Fibroblast of skin of left quadriceps (primary cell): Measurements from ENCODE around the gene DPYSL3.
"Not testable (repeated sequence)": the region's sequence is repeated elsewhere in the genome, so short reads cannot be mapped to it uniquely, and the experiment has no call there.

Experiments
- DNase-seq, 2 experiments: peaks; one replicate each; pipeline ENCODE4 v3.0.0-alpha.2; 2013; ENCODE audit warnings: low read depth in 2 of 2

The DPYSL3 gene

GRCh38 chr5:147509710-147510651 is at the start of gene DPYSL3:
Gene DPYSL3, minus strand, starts transcription at chr5:147510068. Its CDS starts 210 bp downstream, at chr5:147509858.
- DNase-seq = no peak

GRCh38 chr5:147558826-147559225 is 49.0 kb upstream of the DPYSL3 start:
- DNase-seq = peak in 1 of 2 experiments; percentile 57

DNA sequence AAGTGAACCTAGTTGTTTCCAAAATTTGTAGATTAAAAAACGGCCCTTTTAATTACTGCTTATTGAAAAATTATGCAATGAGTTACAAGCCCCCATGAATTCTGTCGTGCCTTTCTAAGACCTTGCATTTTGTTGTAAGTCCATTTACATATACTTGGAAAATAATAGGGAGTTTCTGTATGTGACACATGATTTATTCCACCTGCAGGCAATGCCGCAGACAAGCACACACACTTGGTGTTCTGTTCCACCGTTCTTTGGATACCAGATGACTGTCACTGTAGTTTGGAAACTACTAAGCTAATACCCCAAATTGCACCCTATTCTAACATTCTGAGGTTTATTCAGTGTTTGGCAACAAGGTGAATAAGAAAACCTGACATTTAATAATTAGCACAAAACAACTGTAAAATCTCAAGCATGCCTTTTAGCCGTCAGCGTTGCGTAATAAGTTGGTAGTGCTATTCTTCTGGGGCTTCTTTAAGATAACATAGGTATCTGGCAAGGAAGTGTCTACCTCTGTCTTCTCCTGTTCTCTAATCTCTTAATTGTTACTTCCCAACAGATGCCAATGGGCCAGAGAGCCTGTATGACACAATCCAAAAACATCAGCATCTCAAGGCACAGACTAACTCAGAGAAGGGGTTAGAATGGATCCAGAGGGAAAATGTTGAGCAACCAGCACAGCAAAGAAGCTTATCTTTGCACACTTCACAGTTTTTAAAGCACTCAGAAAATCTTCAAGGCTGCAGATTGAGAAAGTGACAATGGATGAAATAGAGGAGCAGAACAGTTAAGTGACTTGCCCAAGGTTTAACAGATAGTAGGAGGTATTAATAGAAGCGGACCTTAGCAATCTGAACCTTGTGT is 48.2 kb upstream of the DPYSL3 start:
- DNase-seq = no peak

GRCh38 chr5:147555176-147555575 is 45.3 kb upstream of the DPYSL3 start:
- no peak for DNase-seq

- DNase-seq = peak; percentile 82 to 88
Measured at GRCh38 chr5:147554261-147554817, 44.5 kb upstream of the DPYSL3 start.

DNA sequence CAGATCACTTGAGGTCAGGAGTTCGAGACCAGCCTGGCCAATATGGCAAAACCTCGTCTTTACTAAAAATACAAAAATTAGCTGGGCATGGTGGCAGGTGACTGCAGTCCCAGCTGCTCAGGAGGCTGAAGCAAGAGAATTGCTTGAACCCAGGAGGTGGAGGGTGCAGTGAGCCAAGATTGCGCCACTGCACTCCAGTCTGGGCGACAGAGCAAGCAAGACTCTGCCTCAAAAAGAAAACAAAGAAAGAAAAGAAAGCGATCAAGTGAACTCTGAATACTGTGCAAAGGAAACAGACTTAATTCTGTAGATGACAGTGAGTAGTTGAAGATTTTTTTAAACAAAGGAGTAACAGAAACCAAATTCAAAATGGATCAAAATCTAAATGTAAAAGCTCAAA is 43.9 kb upstream of the DPYSL3 start:
- DNase-seq = not testable (repeated sequence)

DNA sequence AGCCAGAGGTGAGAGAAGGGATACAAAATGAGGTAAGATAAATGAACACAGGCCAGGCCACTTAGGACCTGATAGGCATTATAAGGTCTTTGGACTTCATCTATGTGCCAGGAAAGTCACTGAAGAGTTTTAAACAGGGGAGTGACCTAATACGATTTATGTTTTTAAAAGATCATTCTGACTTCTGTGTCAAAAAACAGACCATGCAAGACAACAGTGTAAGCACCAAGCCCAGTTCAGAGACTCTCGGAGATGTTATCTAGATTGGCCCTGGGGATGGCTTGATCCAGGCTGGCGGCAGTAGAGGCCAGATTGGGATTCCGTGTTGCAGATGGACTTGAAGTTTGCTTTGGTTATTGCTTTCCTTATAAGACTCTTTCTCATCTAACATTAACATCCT is 43.0 kb upstream of the DPYSL3 start:
- DNase-seq = no peak

DNA sequence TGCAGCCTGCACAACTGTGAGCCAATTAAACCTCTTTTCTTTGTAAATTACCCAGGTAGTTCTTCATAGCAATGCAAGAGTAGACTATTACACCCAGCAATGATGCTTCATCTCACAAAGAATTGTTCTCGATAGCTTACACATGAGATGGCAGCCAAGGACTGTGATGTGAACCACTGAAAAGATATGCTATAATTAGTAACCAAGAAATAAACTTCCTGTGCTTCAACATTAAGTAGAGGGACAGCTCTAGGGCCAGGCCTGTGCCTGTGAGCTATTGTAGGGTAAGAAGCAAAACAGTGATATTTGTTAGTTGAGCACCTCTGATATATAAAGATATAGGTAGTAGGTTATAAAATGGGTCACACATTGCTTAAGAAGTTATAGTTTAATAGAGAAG is 41.8 kb upstream of the DPYSL3 start:
- DNase-seq = no peak

DNA sequence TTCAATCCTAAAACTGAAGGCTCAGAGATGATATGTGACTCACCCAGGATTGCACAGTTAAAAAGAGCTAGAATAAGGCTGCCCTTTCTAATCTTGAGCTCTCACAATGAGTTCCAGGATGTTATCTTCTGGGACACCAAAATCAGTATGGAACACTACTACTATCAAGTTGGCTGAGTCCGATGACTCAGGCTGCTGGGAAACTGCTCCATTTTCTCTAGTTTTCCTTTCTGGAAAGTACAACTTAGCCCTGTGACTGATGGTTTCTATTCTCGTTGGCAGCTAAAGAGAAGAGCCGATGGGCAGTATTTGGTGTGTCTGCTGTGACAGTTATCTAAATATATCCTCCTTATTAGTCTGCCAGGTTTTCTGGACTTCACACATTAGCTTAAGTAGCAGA is 37.9 kb upstream of the DPYSL3 start:
- DNase-seq = no peak

DNA sequence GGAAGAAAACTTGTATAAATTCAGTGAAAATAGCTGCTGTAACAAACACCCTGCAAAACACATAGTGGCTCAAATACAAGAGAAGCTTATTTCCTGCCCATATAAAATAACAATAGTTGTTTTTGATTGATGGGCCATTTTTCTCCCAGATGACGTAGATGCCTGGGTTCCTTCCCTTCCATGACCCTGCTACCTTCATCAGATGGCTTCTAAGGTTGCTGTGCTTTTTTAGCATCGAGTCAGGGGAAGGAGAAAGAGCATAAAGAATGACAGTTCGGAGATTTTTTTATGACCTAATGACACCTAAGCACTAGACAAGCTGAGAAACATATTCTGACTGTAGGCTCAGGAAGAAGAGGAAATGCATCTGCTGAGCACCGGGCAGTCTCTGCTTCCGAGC is 34.7 kb upstream of the DPYSL3 start:
- DNase-seq = no peak

GRCh38 chr5:147539053-147539452 is 29.2 kb upstream of the DPYSL3 start:
- no peak for DNase-seq

DNA sequence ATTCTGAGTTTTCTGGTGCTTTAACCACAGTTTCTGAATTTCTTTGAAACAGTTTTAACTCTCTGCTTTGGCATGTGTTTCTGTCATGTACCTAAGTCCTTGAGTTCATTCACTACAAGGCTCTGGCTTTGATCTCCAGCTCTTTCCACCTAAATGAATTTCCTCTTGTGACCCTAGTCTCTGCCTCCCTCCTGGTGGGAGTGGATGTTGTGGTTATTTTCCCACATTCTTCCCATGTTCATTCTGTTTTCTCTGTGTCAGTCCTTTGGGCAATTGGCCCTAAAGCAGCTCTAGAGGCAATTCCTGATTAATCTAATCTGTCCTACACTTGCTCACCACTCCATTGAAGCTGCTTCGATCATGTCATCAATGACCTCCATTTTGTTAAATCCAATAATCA is 28.4 kb upstream of the DPYSL3 start:
- DNase-seq = no peak

- DNase-seq = peak; percentile 63 to 70
Measured at GRCh38 chr5:147534172-147534951, 24.5 kb upstream of the DPYSL3 start.

DNA sequence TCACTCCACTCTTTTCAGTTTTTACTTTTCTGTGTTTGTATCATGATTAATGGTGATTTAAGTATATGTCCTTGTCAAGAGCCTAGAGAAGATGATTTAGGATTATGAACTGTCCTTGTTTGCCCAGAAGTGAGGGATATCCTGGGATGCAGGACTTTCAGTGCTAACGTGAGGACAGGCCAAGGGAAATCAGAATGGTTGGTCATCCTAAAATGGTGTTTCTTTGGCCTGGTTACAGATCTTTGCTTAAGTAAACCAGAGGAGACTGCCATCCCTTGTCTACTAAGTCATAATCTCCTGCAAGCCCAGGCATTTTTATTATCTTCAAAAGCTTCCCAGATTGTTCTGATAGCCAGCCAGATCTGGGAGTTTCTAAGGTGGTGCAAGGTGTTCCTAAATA is 22.3 kb upstream of the DPYSL3 start:
- DNase-seq = no peak

- peak in 1 of 2 experiments; percentile 53 for DNase-seq
Measured at GRCh38 chr5:147530530-147531389, 20.9 kb upstream of the DPYSL3 start.

- no peak for DNase-seq
Measured at GRCh38 chr5:147523069-147523468, 13.2 kb upstream of the DPYSL3 start.

- no peak for DNase-seq
Measured at GRCh38 chr5:147522435-147522834, 12.6 kb upstream of the DPYSL3 start.

- no peak for DNase-seq
Measured at GRCh38 chr5:147520450-147520849, 10.6 kb upstream of the DPYSL3 start.

- DNase-seq = no peak
Measured at GRCh38 chr5:147519380-147519779, 9.5 kb upstream of the DPYSL3 start.

- DNase-seq = no peak
Measured at GRCh38 chr5:147517383-147517782, 7.5 kb upstream of the DPYSL3 start.
